Left cardiac atrium (tissue), 4 donors: ENCODE data around the gene CENPT. TPM values are rescaled to one million over a fixed set of nuclear protein-coding genes. Genes with fewer than 3 reads are reported as not detected.

Source experiments
- ATAC-seq, 2 donors: fragments of 200-7000 bp; cut with Tn5 transposase; one replicate each; pipeline ENCODE4 v1.9.1; 2020; ENCODE audit warnings: mild to moderate bottlenecking in 2 of 2, moderate library complexity in 2 of 2
- DNase-seq: peaks from one replicate; pipeline ENCODE4 v3.0.0-alpha.2; 2020
- intact Hi-C, 2 donors: fragments of 100-400 bp; cut with DNase I; formaldehyde crosslinking; loops; one replicate each; pipeline versions ENCODE4 v1.14.1 to v1.15.1; 2022 to 2023
- total RNA-seq, 2 donors: library from RNA; stranded (reverse); fragmentation: NEBNext Ultra II Directional; extraction: Animal tissue kit (Norgen Biotek cat#: 25700); gene quantifications; one replicate each; pipeline ENCODE4 v1.2.1, GENCODE V29; 2021
- donor health status: DM: no; HTN: yes; CAD: no.
- donor health status: DM: no; HTN: yes; CAD: no; lungs with severe emphysema.
- donor health status: DM: yes; HTN: yes; CAD: no.
- donor health status: Dilated cardiomyopathy.

Gene CENPT
- total RNA-seq, 2 donors from 2014 or later, result 22.1 to 22.2 TPM

DNA sequence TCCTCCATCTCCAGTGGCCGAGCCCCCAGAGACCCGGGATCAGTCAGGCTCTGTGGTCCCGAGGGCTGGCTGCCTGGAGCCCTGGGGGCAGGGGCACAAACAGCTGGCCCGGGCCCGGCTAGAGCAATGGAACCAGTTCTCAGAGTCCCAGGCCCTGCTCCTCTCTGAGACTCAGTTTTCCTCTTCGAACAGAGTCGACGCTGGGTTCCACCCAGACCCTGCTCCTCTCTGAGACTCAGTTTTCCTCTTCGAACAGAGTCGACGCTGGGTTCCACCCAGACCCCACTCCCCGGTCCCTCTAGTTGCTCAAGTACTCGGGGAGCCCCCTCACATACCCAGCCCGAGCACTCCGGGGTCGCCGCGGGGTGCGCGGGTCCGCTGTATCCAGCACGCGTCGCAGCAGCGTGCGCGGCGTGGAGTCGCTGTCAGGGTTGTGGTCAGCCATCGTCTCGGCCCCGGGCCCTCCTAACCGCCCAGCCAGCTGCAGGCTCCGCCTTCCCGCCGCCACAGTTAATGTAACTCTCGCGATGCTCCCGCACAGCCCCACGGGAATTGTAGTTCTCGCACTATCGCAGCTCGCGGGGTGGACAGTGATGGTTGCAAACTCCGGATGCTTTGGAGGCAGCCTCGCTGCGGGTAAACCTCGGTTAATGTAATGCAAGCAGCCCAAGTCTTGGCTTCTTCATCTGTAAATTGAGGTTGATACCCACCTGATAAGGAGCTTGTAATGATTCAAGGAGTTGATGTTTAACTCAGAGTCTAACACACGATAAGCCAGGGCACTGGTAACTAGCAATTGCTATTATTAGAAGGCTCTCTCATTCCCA is 13.9 kb downstream of the CENPT start:
- ATAC-seq (peak; percentile 99 to 100), DNase-seq (peak; percentile 96)
- intact Hi-C loops, result loop anchor here in 1 of 2 donors (5.0 kb wide), 1 partner anchor 89 kb away; no protein-coding TSS in a partner anchor

DNA sequence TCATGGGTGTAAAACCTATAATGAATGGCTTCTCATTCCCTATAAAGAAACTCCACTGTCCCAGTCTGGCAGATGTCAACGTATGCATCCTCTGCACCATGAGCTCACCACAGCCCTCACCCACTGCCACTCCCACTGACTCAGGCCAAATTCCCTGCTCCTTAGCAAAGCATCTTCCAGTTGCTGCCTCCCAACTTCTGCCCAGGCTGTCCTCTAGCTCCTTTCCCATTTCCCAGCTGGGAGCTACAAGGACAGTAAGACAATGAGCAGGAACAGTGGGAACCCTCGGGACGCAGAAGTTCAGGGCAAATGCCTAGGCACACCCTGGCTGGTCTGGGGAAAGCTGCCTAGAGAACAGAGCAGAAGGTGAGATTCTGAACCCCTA is 14.5 kb downstream of the CENPT start:
- DNase-seq (no peak), ATAC-seq (peak in 1 of 2 donors; percentile 47)
- intact Hi-C loops, result loop anchor here in 1 of 2 donors (5.0 kb wide), 1 partner anchor 89 kb away; no protein-coding TSS in a partner anchor

DNA sequence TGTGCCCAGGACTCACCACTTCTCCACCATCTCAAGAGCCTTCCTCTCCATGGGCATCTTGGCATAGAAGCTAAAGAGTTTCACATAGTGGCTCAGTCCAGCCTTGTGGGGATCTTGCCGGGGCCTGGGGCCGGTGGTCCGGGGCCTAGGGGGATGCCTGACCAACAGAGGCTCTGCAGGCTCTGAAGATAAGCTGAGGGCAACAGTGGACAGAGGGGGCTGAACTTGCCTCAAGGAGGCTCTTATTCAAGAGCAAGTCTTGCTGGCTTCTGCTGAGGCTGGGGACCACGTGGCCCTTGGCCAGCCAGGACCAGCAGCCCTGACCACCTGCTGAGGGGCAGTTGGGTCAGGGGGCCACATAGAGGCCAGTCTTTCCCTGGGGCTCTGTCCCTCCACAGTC is 18.8 kb downstream of the CENPT start:
- DNase-seq, result no peak
- intact Hi-C loops, result no loop called here
- ATAC-seq, result no peak

DNA sequence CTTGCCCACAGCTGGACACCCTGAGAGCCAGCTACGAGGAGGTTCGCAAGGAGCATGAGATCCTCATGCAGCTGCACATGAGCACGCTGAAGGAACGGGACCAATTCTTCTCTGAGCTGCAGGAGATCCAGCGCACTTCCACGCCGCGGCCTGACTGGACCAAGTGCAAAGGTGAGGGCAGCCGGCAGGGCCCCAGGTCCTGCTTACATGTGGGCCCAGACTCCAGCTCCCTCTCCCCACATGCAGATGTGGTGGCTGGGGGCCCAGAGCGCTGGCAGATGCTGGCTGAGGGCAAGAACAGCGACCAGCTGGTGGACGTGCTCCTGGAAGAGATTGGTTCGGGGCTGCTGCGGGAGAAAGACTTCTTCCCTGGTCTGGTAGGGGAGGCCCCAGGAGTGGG is 21.6 kb downstream of the CENPT start:
- intact Hi-C loops, result no loop called here
- DNase-seq, result no peak
- ATAC-seq, result no peak

DNA sequence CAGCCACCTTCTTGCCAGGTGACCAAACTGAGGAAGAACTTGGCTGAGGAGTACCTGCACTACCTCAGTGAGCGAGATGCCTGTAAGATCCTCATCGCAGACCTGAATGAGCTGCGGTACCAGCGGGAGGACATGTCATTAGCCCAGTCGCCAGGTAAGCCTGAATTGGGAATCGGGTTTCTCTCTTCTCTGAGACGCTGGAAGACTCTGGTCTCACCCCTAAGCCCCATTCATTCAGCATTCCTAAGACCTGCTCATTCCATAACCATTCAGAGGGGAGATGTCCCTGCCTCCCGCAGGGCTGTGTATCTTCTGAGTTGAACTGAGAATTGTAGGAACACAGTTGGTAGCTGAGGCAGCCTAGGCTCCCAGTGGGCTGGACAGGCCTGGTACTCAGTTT is 22.4 kb downstream of the CENPT start:
- DNase-seq (no peak), ATAC-seq (no peak)
- intact Hi-C loops, result no loop called here

DNA sequence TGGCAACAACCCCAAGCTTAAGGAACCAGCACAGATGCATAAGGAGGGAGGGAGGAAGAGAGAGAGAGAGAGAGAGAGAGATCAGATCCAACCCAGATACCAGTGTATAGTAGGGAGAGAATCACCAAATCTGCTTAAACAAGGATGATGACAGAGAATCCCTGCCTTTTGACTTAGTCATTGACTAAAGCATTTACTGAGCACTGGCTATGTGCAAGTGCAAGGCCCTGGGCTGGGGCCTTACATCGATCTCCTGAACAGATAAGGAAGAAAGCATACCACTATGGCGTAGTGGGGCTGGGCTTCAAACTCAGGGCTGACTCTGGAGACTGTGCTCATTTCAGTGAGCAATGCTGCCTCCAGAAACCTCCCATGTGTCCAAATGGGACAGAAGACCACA is 25.0 kb downstream of the CENPT start:
- ATAC-seq (no peak), DNase-seq (no peak)
- intact Hi-C loops, result no loop called here

DNA sequence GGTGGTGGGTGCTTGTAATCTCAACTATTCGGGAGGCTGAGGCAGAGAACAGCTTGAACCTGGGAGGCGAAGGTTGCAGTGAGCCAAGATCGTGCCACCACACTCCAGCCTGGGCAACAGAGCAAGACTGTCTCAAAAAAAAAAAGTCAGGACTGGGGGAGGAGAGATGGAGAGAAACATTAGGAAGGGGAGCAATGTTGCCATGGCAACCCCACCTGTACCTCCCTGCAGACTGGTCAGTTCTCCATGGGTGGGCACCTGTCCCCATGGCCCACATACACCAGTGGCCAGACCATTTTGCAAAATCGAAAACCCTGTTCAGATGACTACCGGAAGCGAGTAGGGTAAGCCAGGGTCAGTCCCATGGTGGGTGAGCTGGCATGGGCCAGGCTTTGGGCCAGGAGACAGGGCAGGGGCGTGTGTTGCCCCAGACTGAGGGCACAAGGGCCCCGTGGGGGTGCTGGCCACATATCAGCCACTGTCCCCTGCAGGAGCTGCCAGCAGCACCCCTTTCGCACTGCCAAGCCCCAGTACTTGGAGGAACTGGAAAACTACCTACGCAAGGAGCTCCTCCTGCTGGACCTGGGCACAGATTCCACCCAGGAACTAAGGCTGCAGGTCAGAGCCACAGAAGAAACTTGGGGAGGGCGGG is 26.8 kb downstream of the CENPT start:
- ATAC-seq, result no peak
- DNase-seq, result no peak
- intact Hi-C loops, result no loop called here

DNA sequence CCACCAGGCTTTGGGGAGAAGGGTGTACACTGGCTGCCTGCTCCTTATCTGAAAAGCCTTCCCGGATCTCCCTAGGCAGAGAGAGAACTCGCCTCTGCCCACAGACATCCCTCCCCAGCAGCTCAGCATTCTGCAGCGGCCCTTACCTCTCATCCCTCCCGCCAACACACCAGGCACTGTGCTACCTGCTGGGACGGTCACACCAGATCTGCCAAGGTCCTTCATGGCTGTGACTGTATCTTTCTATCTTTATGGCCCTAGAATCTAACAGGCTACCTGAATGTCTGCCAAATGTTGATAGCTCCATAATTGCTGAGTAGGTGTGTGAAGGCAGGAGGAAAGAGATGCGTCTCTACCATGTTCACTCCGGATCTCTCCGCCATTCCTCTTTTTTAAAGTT is 32.9 kb downstream of the CENPT start:
- no peak for ATAC-seq
- DNase-seq, result no peak
- intact Hi-C loops, result loop anchor here (2.0 to 10.0 kb wide), 4 partner anchors 114 to 230 kb away; no protein-coding TSS in a partner anchor

DNA sequence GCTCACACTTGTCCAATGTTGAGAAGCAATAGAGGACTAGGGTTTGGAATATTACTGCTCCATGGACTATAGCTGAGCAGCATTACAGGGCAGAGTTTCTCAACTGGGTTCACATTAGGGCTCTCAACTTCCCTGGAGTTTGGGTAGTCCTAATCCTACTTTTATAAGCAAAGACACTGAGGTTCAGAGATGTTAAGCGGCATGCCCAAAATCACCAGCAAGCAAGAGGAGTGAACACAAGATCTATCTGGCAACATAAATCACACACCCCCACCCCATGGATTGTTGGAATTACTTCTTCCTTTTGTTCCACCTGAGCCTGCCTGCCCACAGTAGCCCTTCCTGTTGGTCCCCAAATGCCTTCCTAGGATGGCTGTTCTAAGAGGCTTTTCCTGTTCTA is 35.6 kb downstream of the CENPT start:
- ATAC-seq, result no peak
- intact Hi-C loops, result loop anchor here in 1 of 2 donors (10.0 kb wide), 2 partner anchors 137 to 233 kb away; no protein-coding TSS in a partner anchor
- no peak for DNase-seq

DNA sequence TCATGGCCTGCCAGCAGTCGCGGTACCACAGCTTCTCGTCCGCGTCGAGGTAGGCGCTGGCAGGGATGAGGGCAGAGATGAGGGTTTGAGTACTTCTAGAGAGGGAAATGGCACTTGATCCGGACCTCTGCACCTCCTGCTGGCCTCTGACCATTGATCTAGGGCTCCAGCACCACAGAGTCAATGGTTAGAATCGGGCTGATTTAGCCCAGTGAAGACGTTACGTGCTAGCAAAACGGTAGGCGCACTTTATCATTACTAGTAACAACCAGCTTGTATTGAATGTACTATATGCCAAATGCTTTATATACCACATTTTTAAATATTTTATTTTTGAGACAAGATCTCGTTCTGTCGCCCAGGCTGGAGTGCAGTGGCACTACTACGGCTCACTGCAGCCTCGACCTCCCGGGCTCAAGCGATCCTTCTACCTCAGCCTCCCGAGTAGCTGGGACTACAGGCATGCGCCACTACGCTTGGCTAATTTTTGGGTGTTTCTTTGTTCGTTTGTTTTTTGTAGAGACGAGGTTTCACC is 40.3 kb downstream of the CENPT start:
- ATAC-seq, result no peak
- intact Hi-C loops, result loop anchor here in 1 of 2 donors (5.0 kb wide), 1 partner anchor 135 kb away; no protein-coding TSS in a partner anchor

DNA sequence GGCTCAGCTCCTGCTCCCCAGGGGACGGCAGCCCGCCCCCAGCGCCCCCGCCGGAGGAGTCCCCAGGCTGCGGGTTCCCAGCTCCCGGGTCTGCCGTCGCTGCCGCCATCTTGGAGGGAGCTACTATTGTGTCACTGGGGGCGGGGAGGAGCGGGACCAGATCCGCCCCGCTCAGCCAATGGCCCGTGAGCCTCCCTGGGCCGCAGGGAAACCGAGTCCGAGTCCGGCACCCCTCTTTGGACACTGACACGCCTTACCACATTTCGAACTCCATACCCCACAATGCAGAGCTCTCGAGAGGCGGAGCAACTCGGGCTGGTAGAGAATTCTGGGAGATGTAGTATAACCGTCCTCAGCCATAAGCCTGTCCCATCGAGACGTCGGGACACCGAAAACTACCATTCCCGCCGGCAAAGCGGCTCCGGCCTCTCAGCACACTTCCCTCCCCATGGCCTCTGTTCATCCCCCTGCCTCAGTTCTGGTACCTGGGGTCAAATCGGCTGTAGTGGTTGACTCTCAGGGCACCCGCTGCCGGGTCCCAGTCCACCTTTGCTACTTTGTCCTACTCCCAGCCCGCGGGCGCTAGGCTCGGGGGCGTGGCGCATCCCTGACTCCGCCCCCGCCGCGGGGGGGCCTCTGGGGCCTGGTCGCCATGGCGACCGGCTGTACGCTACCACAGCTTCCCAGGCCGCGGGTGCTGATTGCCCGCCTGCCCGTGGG is 40.9 kb downstream of the CENPT start, which contains the start of the genes RANBP10 and TSNAXIP1:
TSS of gene RANBP10 (minus strand) at position 133 of the 720 bp plus-strand sequence. CDS start at position 109, 24 bp downstream.
TSS of gene TSNAXIP1 (plus strand) at position 462 of the 720 bp plus-strand sequence. CDS start 261 bp downstream, outside the sequence.
- intact Hi-C loops, result loop anchor here in 1 of 2 donors (5.0 kb wide), 1 partner anchor 134 kb away; no protein-coding TSS in a partner anchor
- peak; percentile 98 for ATAC-seq
- DNase-seq, result peak; percentile 98

More for the DNA sequence above, 40.3 kb downstream of the CENPT start:
- DNase-seq, result no peak

DNA sequence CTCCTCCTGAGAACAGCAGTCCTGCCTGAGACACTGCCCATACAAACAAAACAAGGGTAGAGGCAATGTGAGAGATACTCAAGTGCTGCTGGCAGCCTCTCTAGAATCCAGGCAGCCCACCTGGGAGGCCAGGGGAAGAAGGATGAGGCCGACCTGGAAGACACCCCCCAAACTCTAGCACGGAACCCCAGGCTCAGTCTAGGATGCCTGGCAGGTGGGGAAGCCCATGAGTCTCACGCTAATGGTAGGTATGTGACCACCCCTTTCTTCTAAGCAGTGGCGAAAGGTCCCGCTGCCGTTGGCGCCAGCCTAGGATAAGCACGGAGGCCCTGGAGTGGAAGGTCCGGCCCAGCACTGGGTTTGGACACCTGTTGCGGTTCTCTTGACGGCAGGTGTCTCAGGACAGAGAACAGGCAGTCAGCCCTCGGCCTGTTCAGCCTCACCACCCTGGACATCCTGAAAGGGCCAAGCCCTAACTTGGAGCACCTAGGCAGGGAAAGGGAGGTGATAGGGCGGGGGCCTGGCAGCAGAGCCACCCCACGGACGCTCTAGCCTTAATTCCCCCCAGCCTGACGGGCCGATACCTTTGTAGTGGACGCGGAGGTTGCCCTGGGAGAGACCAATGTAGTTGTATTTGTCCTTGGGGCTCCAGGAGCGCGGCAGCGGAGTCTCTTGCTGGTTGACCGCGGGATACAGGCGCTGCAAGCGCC is 41.6 kb downstream of the CENPT start:
- intact Hi-C loops, result loop anchor here in 1 of 2 donors (5.0 kb wide), 1 partner anchor 134 kb away; no protein-coding TSS in a partner anchor
- ATAC-seq (peak in 1 of 2 donors; percentile 9), DNase-seq (peak; percentile 30)

DNA sequence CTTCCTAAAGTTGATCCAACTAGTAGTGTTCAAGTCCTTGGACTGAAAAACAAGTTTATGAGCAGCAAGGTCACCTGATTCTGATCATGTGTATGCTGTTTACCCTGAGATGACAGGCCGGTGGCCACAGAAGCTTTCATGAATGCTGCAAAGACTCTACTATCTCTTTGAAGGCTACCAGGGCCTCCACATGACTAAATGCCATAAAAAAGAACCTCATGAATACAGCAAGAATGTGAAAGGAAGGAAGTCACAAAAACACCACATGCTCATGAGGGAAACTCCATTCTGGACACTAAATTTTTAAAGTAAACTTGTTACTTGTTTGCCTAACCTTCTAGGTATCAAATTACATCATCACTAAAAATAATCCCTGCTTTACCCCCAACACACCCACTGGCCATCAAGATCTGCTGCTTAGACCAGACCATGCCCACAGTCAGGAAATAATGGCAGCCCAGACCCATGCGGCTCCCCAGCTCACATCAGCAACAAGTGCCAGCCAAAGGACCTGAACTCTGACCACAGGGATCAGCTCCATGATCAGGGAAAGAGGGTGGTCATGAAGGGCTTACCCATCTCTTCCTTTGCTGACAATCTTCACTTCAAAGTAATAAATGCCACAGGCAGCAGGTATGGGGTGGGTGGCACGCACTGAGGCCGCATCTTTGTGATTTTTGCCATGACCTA is 42.5 kb downstream of the CENPT start:
- DNase-seq (no peak), ATAC-seq (no peak)
- intact Hi-C loops, result loop anchor here in 1 of 2 donors (5.0 kb wide), 1 partner anchor 133 kb away; no protein-coding TSS in a partner anchor

DNA sequence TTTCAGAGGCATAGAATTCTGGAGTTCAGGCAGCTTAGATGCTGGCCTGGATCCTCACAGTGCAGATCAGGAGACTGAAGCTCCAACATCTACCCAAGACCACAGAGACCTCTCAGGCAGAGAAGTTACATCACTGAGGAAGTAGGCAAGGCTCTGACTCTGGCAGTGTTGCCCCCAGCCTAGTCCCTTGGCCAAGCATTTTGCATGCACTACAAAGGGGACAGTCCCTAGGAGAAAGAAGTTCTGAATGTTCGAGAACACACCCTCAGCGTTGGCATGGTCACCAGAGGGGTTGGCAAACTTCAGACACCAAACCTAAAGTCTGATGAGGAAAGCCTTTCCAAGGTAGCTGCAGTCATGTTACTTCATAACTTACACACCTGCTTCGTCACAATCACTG is 43.6 kb downstream of the CENPT start:
- intact Hi-C loops, result no loop called here
- ATAC-seq (no peak), DNase-seq (no peak)

DNA sequence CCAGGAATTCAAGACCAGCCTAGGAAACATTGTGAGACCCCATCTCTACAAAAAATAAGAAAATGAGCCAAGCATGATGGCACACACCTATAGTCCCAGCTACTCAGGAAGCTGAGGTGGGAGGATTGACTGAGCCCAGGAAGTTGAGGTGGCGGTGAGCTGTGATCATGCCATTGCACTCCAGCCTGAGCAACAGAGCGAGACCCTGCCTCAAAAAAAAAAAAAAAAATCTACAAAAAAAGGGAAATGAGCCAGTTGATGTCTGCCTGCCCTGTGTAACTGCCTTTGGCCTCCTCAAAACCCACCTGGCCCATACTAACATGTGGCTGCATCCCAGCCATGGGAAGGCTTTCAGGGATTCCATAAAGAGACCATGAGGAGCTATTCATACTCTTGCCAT is 45.6 kb downstream of the CENPT start:
- DNase-seq (no peak), ATAC-seq (no peak)
- intact Hi-C loops, result no loop called here

DNA sequence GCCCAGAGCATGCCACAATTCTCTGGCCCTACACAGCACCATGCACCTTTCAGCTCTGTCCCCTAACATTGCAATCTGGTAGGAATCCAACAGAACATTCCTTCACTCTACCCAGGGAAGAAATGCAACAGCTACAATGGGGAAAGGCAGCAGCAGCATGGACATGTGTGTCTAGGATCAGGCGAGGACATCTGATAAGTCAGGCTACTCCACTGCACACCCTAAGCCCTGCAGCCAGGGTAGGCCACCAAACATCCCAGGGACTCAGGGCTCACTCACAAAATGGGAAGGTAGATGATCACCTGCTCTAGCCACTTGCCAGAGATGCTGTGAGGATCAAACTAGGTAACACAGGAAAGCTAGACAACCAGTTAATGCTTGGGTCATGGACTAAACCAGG is 46.3 kb downstream of the CENPT start:
- intact Hi-C loops, result no loop called here
- no peak for ATAC-seq
- no peak for DNase-seq

DNA sequence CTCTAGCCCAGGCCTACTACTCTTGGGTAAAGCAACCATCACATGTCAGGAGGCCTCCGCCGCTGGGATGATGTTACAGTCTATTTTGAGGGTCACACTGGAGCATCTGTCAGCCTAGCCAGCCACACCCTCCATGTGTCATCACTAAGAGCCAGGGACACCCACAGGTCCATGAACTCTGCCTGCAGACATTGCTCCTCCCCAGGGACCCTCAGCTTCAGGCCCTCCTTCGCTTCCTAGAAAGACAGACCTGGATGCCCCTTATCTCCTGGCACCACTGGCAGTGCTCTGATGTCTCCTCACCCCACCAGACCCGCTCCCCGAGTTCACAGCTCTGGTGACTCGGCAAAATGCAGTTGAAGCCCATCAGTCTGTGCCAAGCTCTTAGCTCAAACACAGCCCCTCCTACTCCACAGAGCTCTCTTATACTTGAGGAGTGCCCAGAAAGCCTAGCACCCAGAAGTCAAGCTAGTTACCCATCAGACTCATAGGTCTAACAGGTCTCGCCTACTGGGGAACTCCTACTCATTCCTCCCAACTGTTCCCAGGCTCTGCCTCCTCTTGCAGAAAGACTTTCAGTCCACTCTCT is 47.1 kb downstream of the CENPT start:
- peak; percentile 52 for DNase-seq
- intact Hi-C loops, result no loop called here
- ATAC-seq, result peak; percentile 87 to 91
